Measurements from ENCODE around the gene MYO15B.

Gene MYO15B

GRCh38 chr17:75587675-75588595, at the start of gene MYO15B:
TSS of gene MYO15B (plus strand) at chr17:75587800. CDS start at chr17:75588058, 258 bp downstream.
- TF ChIP-seq CTCF (IDR thresholded peaks at IDR 0.05; ENCODE audit: control insufficient read depth, extremely low read depth, insufficient read depth) = no peak
- H3K4me3 ChIP-seq (ENCODE audit: low read depth, low read length) = no peak within 1 kb of the TSS
- DNase-seq (ENCODE audit: low read depth) = no peak

GRCh38 chr17:75539967-75540729, 47.5 kb upstream of the MYO15B start:
- no peak for DNase-seq (ENCODE audit: low read depth)
- no peak for TF ChIP-seq CTCF (IDR thresholded peaks at IDR 0.05; ENCODE audit: control insufficient read depth, extremely low read depth, insufficient read depth)
- no peak overlapping the region for H3K4me3 ChIP-seq (ENCODE audit: low read depth, low read length)

- no peak overlapping the region for H3K4me3 ChIP-seq (ENCODE audit: low read depth, low read length)
- no peak for TF ChIP-seq CTCF (IDR thresholded peaks at IDR 0.05; ENCODE audit: control insufficient read depth, extremely low read depth, insufficient read depth)
- no peak for DNase-seq (ENCODE audit: low read depth)
These were observed 46.6 kb upstream of the MYO15B start for GRCh38 chr17:75540923-75541503.

GRCh38 chr17:75542229-75542628, 45.4 kb upstream of the MYO15B start:
- TF ChIP-seq CTCF (IDR thresholded peaks at IDR 0.05; ENCODE audit: control insufficient read depth, extremely low read depth, insufficient read depth) = no peak
- no peak overlapping the region for H3K4me3 ChIP-seq (ENCODE audit: low read depth, low read length)
- DNase-seq (ENCODE audit: low read depth) = no peak

- TF ChIP-seq CTCF (IDR thresholded peaks at IDR 0.05; ENCODE audit: control insufficient read depth, extremely low read depth, insufficient read depth) = no peak
- DNase-seq (ENCODE audit: low read depth) = no peak
- no peak overlapping the region for H3K4me3 ChIP-seq (ENCODE audit: low read depth, low read length)
These were observed 44.8 kb upstream of the MYO15B start for GRCh38 chr17:75542728-75543336.

GRCh38 chr17:75544250-75544649, 43.4 kb upstream of the MYO15B start:
- no peak overlapping the region for H3K4me3 ChIP-seq (ENCODE audit: low read depth, low read length)
- TF ChIP-seq CTCF (IDR thresholded peaks at IDR 0.05; ENCODE audit: control insufficient read depth, extremely low read depth, insufficient read depth) = no peak
- DNase-seq (ENCODE audit: low read depth) = no peak

Measured in LNCaP clone FGC (cell line).